ENCODE results near the gene MFAP2.

DNA sequence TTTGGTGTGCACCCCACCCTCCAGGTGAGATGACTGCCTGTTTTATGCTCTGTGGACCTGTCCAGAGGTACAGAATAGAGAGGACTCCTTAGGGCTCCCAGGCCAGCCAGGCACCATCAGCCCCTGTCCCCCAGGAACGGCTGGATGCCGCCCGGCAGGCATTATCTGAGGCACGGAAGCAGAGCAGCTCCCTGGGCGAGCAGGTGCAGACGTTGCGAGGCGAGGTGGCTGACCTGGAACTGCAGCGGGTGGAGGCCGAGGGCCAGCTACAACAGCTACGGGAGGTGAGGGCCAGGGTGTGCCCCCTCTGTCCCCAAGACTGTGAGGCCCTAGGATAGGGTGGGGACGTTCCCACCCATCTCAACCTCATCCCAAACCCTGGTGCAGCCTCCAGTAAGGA, 10.8 kb downstream of the MFAP2 start:
- TF ChIP-seq CTCF (IDR thresholded peaks at IDR 0.05; ENCODE audit: control extremely low read depth in 1 of 3, insufficient read depth in 1 of 3, low read depth in 1 of 3, low read length in 3 of 3): no peak
- no peak for TF ChIP-seq EP300 (IDR thresholded peaks at IDR 0.05; ENCODE audit: borderline replicate concordance in 1 of 2, low read depth in 2 of 2, low read length in 2 of 2)
- no peak for TF ChIP-seq EZH2 (IDR thresholded peaks at IDR 0.05; ENCODE audit: low read depth, low read length, severe bottlenecking)
- TF ChIP-seq SRF (IDR thresholded peaks at IDR 0.05; ENCODE audit: low read depth, low read length): no peak
